H1 (cell line): Measurements from ENCODE around the gene ZRANB3. TPM values are rescaled to one million over a fixed set of nuclear protein-coding genes. Genes with fewer than 3 reads are reported as not detected.

Source experiments
- CTCF ChIA-PET: fragments of 300-600 bp; sonication (Branson Sonifier 250); formaldehyde crosslinking; loops from one replicate; lab custom pipeline; 2021; ENCODE audit not compliant: partially characterized antibody; lab: Charles Lee
- POLR2A ChIA-PET: fragments of 300-600 bp; sonication (Branson Sonifier 250); formaldehyde crosslinking; loops from one replicate; lab custom pipeline; 2021; ENCODE audit warnings: inconsistent platforms; ENCODE audit not compliant: partially characterized antibody; lab: Charles Lee
- DNase-seq, 2 experiments: peaks; one replicate each; pipeline versions ENCODE4 v3.0.0 to v3.0.0-alpha.2; 2010 to 2022; ENCODE audit warnings: low spot score in 2 of 2, low read depth in 1 of 2, mixed read lengths in 1 of 2
- FAIRE-seq: peaks from 2 replicates; lab custom pipeline; 2011; peaks lifted over from hg19 to GRCh38; lab: Jason Lieb, UNC
- H2AFZ ChIP-seq: 2 replicates; pipeline ENCODE4 v1.8.1; 2012; ENCODE audit warnings: low read length, inconsistent platforms
- H2AK5ac ChIP-seq: 2 replicates; pipeline ENCODE4 v1.6.1; 2013; ENCODE audit warnings: low read depth, low read length
- H2BK120ac ChIP-seq: replicated peaks from 2 replicates; pipeline ENCODE3; 2013; ENCODE audit warnings: low read depth, low read length, inconsistent platforms
- H2BK12ac ChIP-seq: 2 replicates; pipeline ENCODE4 v1.6.1; 2013; ENCODE audit warnings: low read depth, low read length
- H2BK15ac ChIP-seq: 2 replicates; pipeline ENCODE4 v1.6.1; 2013; ENCODE audit warnings: low read length
- H2BK20ac ChIP-seq: 2 replicates; pipeline ENCODE4 v1.6.1; 2013; ENCODE audit warnings: low read length
- H2BK5ac ChIP-seq: 2 replicates; pipeline ENCODE4 v1.6.1; 2013; ENCODE audit warnings: low read depth, low read length
- H3K14ac ChIP-seq: 2 replicates; pipeline ENCODE4 v1.6.1; 2013; ENCODE audit warnings: inconsistent platforms; ENCODE audit not compliant: insufficient read length
- H3K18ac ChIP-seq: 2 replicates; pipeline ENCODE4 v1.6.1; 2013; ENCODE audit warnings: low read length; ENCODE audit errors: extremely low read depth
- H3K23ac ChIP-seq: 2 replicates; pipeline ENCODE4 v1.6.1; 2013; ENCODE audit warnings: inconsistent platforms; ENCODE audit not compliant: insufficient read length
- H3K23me2 ChIP-seq: 2 replicates; pipeline ENCODE4 v1.6.1; 2013; ENCODE audit warnings: low read depth, low read length
- H3K27ac ChIP-seq: 2 replicates; pipeline ENCODE4 v1.6.1; 2011; ENCODE audit warnings: low read depth, low read length, inconsistent platforms
- H3K27me3 ChIP-seq, 4 experiments: replicated peaks in 1 of 4; 1 replicate in 1 of 4; 2 replicates in 3 of 4; pipeline versions ENCODE4 v1.6.1 to v1.8.1; 2011 to 2013; ENCODE audit warnings: low read length in 3 of 4, mild to moderate bottlenecking in 3 of 4, inconsistent platforms in 2 of 4, mixed read lengths in 2 of 4, moderate library complexity in 1 of 4; ENCODE audit not compliant: control insufficient read depth in 3 of 4, insufficient read depth in 3 of 4; ENCODE audit errors: extremely low read depth in 1 of 4
- H3K36me3 ChIP-seq, 4 experiments: 2 replicates each; pipeline versions ENCODE4 v1.6.1 to v1.8.1; 2011 to 2013; ENCODE audit warnings: mild to moderate bottlenecking in 4 of 4, low read length in 3 of 4, moderate library complexity in 2 of 4, control low read depth in 1 of 4, inconsistent platforms in 1 of 4; ENCODE audit not compliant: insufficient read depth in 4 of 4, control insufficient read depth in 2 of 4
- H3K4ac ChIP-seq: replicated peaks from 2 replicates; pipeline ENCODE3; 2013; ENCODE audit warnings: low read length, low read depth, mixed read lengths, inconsistent platforms; ENCODE audit not compliant: insufficient read length
- H3K4me1 ChIP-seq, 4 experiments: replicated peaks in 1 of 4; 1 replicate in 1 of 4; 2 replicates in 3 of 4; pipeline versions ENCODE4 v1.6.1 to v1.8.1; 2011 to 2013; ENCODE audit warnings: low read length in 3 of 4, inconsistent platforms in 2 of 4, mixed read lengths in 1 of 4; ENCODE audit not compliant: insufficient read depth in 4 of 4, control insufficient read depth in 3 of 4
- H3K4me2 ChIP-seq, 2 experiments: 2 replicates each; pipeline versions ENCODE4 v1.6.1 to v1.8.1; 2011 to 2013; ENCODE audit warnings: low read depth in 2 of 2, low read length in 2 of 2, control low read depth in 1 of 2, inconsistent platforms in 1 of 2, mild to moderate bottlenecking in 1 of 2; ENCODE audit not compliant: insufficient read depth in 1 of 2
- H3K4me3 ChIP-seq, 4 experiments: fragments of 200-600, 300-600 bp in 1 of 4; sonication (generic), shearing (Covaris generic), sonication (Bioruptor Twin) in 1 of 4; 2 replicates each; pipeline versions ENCODE4 v1.5.1 to v1.8.1; 2011 to 2016; ENCODE audit warnings: low read length in 4 of 4, low read depth in 3 of 4, control low read depth in 2 of 4, inconsistent platforms in 2 of 4, mild to moderate bottlenecking in 2 of 4, mixed read lengths in 1 of 4, moderate library complexity in 1 of 4; ENCODE audit not compliant: insufficient read depth in 2 of 4; ENCODE audit errors: extremely low read depth in 1 of 4
- H3K56ac ChIP-seq: replicated peaks from 2 replicates; pipeline ENCODE3; 2013; ENCODE audit warnings: low read depth, mild to moderate bottlenecking, mixed read lengths, low read length, inconsistent platforms; ENCODE audit not compliant: insufficient read length
- H3K79me1 ChIP-seq: 2 replicates; pipeline ENCODE4 v1.6.1; 2013; ENCODE audit warnings: low read depth, low read length, control low read depth
- H3K79me2 ChIP-seq, 2 experiments: 2 replicates each; pipeline versions ENCODE4 v1.6.1 to v1.8.1; 2012 to 2013; ENCODE audit warnings: low read length in 2 of 2, mild to moderate bottlenecking in 2 of 2, inconsistent platforms in 1 of 2; ENCODE audit not compliant: insufficient read depth in 2 of 2, control insufficient read depth in 1 of 2
- H3K9ac ChIP-seq, 4 experiments: replicated peaks in 1 of 4; 1 replicate in 1 of 4; 2 replicates in 3 of 4; pipeline versions ENCODE4 v1.6.1 to v1.8.1; 2011 to 2013; ENCODE audit warnings: low read depth in 3 of 4, low read length in 3 of 4, control low read depth in 2 of 4, mild to moderate bottlenecking in 2 of 4, moderate library complexity in 2 of 4, inconsistent platforms in 1 of 4; ENCODE audit errors: extremely low read depth in 1 of 4
- H3K9me3 ChIP-seq, 2 experiments: 2 replicates each; pipeline versions ENCODE4 v1.6.1 to v1.8.1; 2012 to 2013; ENCODE audit warnings: mild to moderate bottlenecking in 2 of 2, moderate library complexity in 2 of 2, control low read depth in 1 of 2, inconsistent platforms in 1 of 2, low read depth in 1 of 2, low read length in 1 of 2, mixed read lengths in 1 of 2; ENCODE audit not compliant: insufficient read depth in 2 of 2
- H4K20me1 ChIP-seq, 2 experiments: replicated peaks in 1 of 2; 2 replicates each; pipeline versions ENCODE3 to v1.8.1; 2011 to 2013; ENCODE audit warnings: inconsistent platforms in 2 of 2, low read length in 2 of 2, mild to moderate bottlenecking in 1 of 2; ENCODE audit not compliant: insufficient read depth in 2 of 2, control insufficient read depth in 1 of 2
- H4K5ac ChIP-seq: 2 replicates; pipeline ENCODE4 v1.6.1; 2013; ENCODE audit warnings: low read length, low read depth, mixed read lengths, inconsistent platforms; ENCODE audit not compliant: insufficient read length
- H4K8ac ChIP-seq: 2 replicates; pipeline ENCODE4 v1.8.0; 2013; ENCODE audit warnings: mild to moderate bottlenecking, moderate library complexity, low read length, inconsistent platforms; ENCODE audit not compliant: insufficient read depth; ENCODE audit errors: extremely low read depth
- H4K91ac ChIP-seq: replicated peaks from 2 replicates; pipeline ENCODE3; 2013; ENCODE audit warnings: low read length, mixed read lengths, inconsistent platforms; ENCODE audit not compliant: insufficient read length
- BCL11A ChIP-seq, 2 experiments: IDR thresholded peaks; one replicate each; pipeline ENCODE4 v1.6.1; 2011; ENCODE audit warnings: low read depth in 2 of 2, low read length in 2 of 2, mild to moderate bottlenecking in 2 of 2
- MAFK ChIP-seq: IDR thresholded peaks from 2 replicates; pipeline ENCODE4 v1.6.1; 2012; ENCODE audit warnings: low read depth, mild to moderate bottlenecking, improper control_type of control experiment, low read length
- SIX5 ChIP-seq: IDR thresholded peaks from 2 replicates; pipeline ENCODE4 v1.6.1; 2011; ENCODE audit warnings: mild to moderate bottlenecking, low read depth, low read length
- WGBS, 2 experiments: shearing (Covaris generic) in 1 of 2; methylation state at CpG; one replicate each; pipeline versions ENCODE4 v1.1.6 to v1.1.7; 2013 to 2015; ENCODE audit warnings: low lambda C conversion rate in 2 of 2, mixed read lengths in 2 of 2, inconsistent platforms in 1 of 2, low coverage in 1 of 2, missing lambda C conversion rate in 1 of 2; ENCODE audit not compliant: insufficient replicate concordance in 2 of 2, insufficient coverage in 1 of 2, insufficient read length in 1 of 2; ENCODE audit errors: extremely low coverage in 1 of 2, missing lambda C conversion rate in 1 of 2; 5-methylcytosine and 5-hydroxymethylcytosine counted together
- polyA plus RNA-seq, 7 experiments: library from polyadenylated mRNA; depleted of rRNA in 3 of 7; stranded (reverse) in 5 of 7; unstranded in 2 of 7; fragments of >200 nt in 5 of 7; fragments of 200-250 nt in 2 of 7; gene quantifications; 1 replicate in 5 of 7; 2 replicates in 1 of 7; 4 replicates in 1 of 7; pipeline versions ENCODE4 v1.2.1 to v1.2.3, GENCODE V29; 2011 to 2013; ENCODE audit warnings: missing spikeins in 2 of 7, mixed read lengths in 2 of 7
- total RNA-seq: library from RNA; stranded (reverse); fragmentation: NEBNext Ultra II Directional; extraction: Animal tissue kit (Norgen Biotek cat#: 25700); gene quantifications from 2 replicates; pipeline ENCODE4 v1.2.1, GENCODE V29; 2021

ZRANB3 gene
- total and polyA plus RNA-seq, 2 of the 8 experiments (the other 6 are each of a cell fraction or from before 2014, with no cell fraction given) = 4.5 to 19.3 TPM

DNA sequence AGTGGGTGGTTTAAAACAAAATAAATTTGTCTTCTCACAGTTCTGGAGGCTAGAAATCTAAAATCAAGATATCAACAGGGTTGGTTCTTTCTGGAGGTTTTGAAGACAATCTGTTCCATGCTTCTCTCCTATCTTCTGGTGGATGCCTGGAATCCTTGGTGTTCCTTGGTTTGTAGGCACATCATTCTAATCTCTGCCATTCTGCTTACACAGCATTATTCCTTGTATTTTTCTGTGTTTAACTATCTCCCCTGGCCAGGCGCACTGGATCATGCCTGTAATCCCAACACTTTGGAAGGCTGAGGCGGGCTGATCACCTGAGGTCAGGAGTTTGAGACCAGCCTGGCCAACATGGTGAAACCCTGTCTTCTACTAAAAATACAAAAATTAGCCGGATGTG, 108.1 kb downstream of the ZRANB3 start:
- no peak overlapping the region for H2AK5ac ChIP-seq
- H2AFZ ChIP-seq = no peak overlapping the region
- H3K27me3 ChIP-seq = no peaks in the 10 kb centered on the region
- DNase-seq (no peak), FAIRE-seq (no peak)
- no peak overlapping the region for H2BK120ac ChIP-seq
- no peak overlapping the region for H4K91ac ChIP-seq
- no peak overlapping the region for H2BK15ac ChIP-seq
- no peak overlapping the region for H3K56ac ChIP-seq
- H3K23me2 ChIP-seq = no peaks in the 10 kb centered on the region
- no peak overlapping the region for H3K4me2 ChIP-seq
- TF ChIP-seq MAFK (peak; percentile 21; the same call in 1 of the 2 replicates), SIX5 (no peak), BCL11A (IDR thresholded peaks at IDR 0.05; ENCODE audit: low read depth in 2 of 2, low read length in 2 of 2) (no peak)
- peaks cover 0 to 1% of the 10 kb centered on the region in 2 experiments for H4K20me1 ChIP-seq
- H4K8ac ChIP-seq = no peak overlapping the region
- H3K18ac ChIP-seq = no peak overlapping the region
- 86% methylated on average over 3 of the region's 3 CpGs; no CpG with 5 or more reads in 1 of the 2 experiments for WGBS, 2 experiments
- no peak overlapping the region for H3K23ac ChIP-seq
- ChIA-PET CTCF (no interaction called here), POLR2A (no interaction called here)
- no peak overlapping the region for H3K9ac ChIP-seq
- no peak overlapping the region for H2BK20ac ChIP-seq
- no peak overlapping the region for H3K27ac ChIP-seq
- H4K5ac ChIP-seq = no peak overlapping the region
- H3K9me3 ChIP-seq = no peaks in the 10 kb centered on the region
- no peak overlapping the region for H3K14ac ChIP-seq
- no peak overlapping the region for H2BK5ac ChIP-seq
- H3K4me3 ChIP-seq = no peak overlapping the region
- H3K79me2 ChIP-seq = peaks cover 0 to 4% of the 10 kb centered on the region in 2 experiments; a peak in 1 of 4 replicates
- H3K4me1 ChIP-seq = no peaks in the 10 kb centered on the region
- no peaks in the 10 kb centered on the region for H3K36me3 ChIP-seq
- H3K4ac ChIP-seq = no peak overlapping the region
- no peak overlapping the region for H2BK12ac ChIP-seq
- no peaks in the 10 kb centered on the region for H3K79me1 ChIP-seq
